GM18498 (cell line): Measurements from ENCODE around the gene MEGF8.

Experiments
- ATAC-seq: cut with Tn5 transposase; IDR thresholded peaks from one replicate; pipeline ENCODE4 v1.9.1; 2021; ENCODE audit warnings: mild to moderate bottlenecking, moderate library complexity; ENCODE audit not compliant: unreplicated experiment

MEGF8 gene

GRCh38 chr19:42407085-42407815, 81.8 kb downstream of the MEGF8 start:
- ATAC-seq: no peak

- no peak for ATAC-seq
Observed at GRCh38 chr19:42407816-42408175, 82.4 kb downstream of the MEGF8 start.

- no peak for ATAC-seq
Observed at GRCh38 chr19:42409477-42409876, 84.0 kb downstream of the MEGF8 start.

GRCh38 chr19:42410371-42410770, 84.9 kb downstream of the MEGF8 start:
- ATAC-seq: no peak

GRCh38 chr19:42411581-42412178, 86.2 kb downstream of the MEGF8 start:
- ATAC-seq: no peak

- ATAC-seq: no peak
Observed at GRCh38 chr19:42412227-42412626, 86.8 kb downstream of the MEGF8 start.

- no peak for ATAC-seq
Observed at GRCh38 chr19:42412661-42413076, 87.2 kb downstream of the MEGF8 start.

GRCh38 chr19:42419309-42419708, 93.9 kb downstream of the MEGF8 start:
- ATAC-seq: no peak

- no peak for ATAC-seq
Observed at GRCh38 chr19:42420055-42420544, 94.7 kb downstream of the MEGF8 start.

- ATAC-seq: no peak
Observed at GRCh38 chr19:42421101-42421500, 95.7 kb downstream of the MEGF8 start.

GRCh38 chr19:42421591-42422031, 96.2 kb downstream of the MEGF8 start:
- no peak for ATAC-seq

- no peak for ATAC-seq
Observed at GRCh38 chr19:42422092-42422900, 96.9 kb downstream of the MEGF8 start.

- ATAC-seq: peak; percentile 34
Observed at GRCh38 chr19:42422901-42423461, 97.5 kb downstream of the MEGF8 start.

- peak; percentile 87 for ATAC-seq
Observed at GRCh38 chr19:42423462-42424344, 98.3 kb downstream of the MEGF8 start.

GRCh38 chr19:42424345-42424707, 98.9 kb downstream of the MEGF8 start:
- no peak for ATAC-seq

GRCh38 chr19:42424712-42425131, 99.3 kb downstream of the MEGF8 start:
- ATAC-seq: no peak

GRCh38 chr19:42426643-42427042, 101.2 kb downstream of the MEGF8 start:
- ATAC-seq: no peak

GRCh38 chr19:42427313-42427712, 101.9 kb downstream of the MEGF8 start, which contains the start of gene LIPE:
TSS of gene LIPE (minus strand) at chr19:42427388. CDS start at chr19:42427149, 239 bp downstream.
- no peak for ATAC-seq
